ENCODE data around the gene CDK4. TPM values are rescaled to one million over a fixed set of nuclear protein-coding genes. Genes with fewer than 3 reads are reported as not detected.

Gene CDK4
- total and polyA plus RNA-seq, 2 of the 13 experiments (the other 11 are each of a cell fraction or from before 2014, with no cell fraction given) = 191 to 209 TPM

- TF ChIP-seq SATB2 (CRISPR knock-in tag; IDR thresholded peaks at IDR 0.05) = no peak
- TF ChIP-seq GLI4 (CRISPR knock-in tag; IDR thresholded peaks at IDR 0.05; ENCODE audit: borderline replicate concordance) = 0 out of 2 replicates have a peak, but pooled peaks have one; percentile 20
- TF ChIP-seq ZNF7 (CRISPR knock-in tag; IDR thresholded peaks at IDR 0.05) = no peak
- TF ChIP-seq PREB (CRISPR knock-in tag; IDR thresholded peaks at IDR 0.05) = no peak
- no peak for TF ChIP-seq MTERF4 (CRISPR knock-in tag; IDR thresholded peaks at IDR 0.05)
- TF ChIP-seq ZNF572 (CRISPR knock-in tag; IDR thresholded peaks at IDR 0.05) = no peak
- TF ChIP-seq MIER2 (CRISPR knock-in tag; IDR thresholded peaks at IDR 0.05) = peak; percentile 43; the same call in 1 of the 2 replicates
- TF ChIP-seq ZNF530 (CRISPR knock-in tag; IDR thresholded peaks at IDR 0.05; ENCODE audit: low read depth) = no peak
- peak; percentile 85 for TF ChIP-seq AKAP8 (CRISPR knock-in tag; IDR thresholded peaks at IDR 0.05)
- no peak for TF ChIP-seq MLLT10 (CRISPR knock-in tag; IDR thresholded peaks at IDR 0.05)
- TF ChIP-seq HOMEZ (CRISPR knock-in tag; IDR thresholded peaks at IDR 0.05; ENCODE audit: low read depth) = peak; percentile 69; the same call in 1 of the 2 replicates
- TF ChIP-seq KLF13 (CRISPR knock-in tag; IDR thresholded peaks at IDR 0.05) = no peak
- TF ChIP-seq MTA1 (CRISPR knock-in tag; IDR thresholded peaks at IDR 0.05; ENCODE audit: borderline replicate concordance) = no peak
- TF ChIP-seq MYNN (CRISPR knock-in tag; IDR thresholded peaks at IDR 0.05; ENCODE audit: low read depth) = no peak
- peak; percentile 73; the same call in 1 of the 2 replicates for TF ChIP-seq ZKSCAN8 (CRISPR knock-in tag; IDR thresholded peaks at IDR 0.05; ENCODE audit: borderline replicate concordance)
- TF ChIP-seq KDM3A (CRISPR knock-in tag; IDR thresholded peaks at IDR 0.05; ENCODE audit: low read depth) = peak; percentile 87
- peak; percentile 87; the same call in 1 of the 2 replicates for TF ChIP-seq MAF1 (CRISPR knock-in tag; IDR thresholded peaks at IDR 0.05; ENCODE audit: borderline replicate concordance)
- no peak for TF ChIP-seq PLSCR1 (CRISPR knock-in tag; IDR thresholded peaks at IDR 0.05; ENCODE audit: borderline replicate concordance)
- TF ChIP-seq KDM5A (IDR thresholded peaks at IDR 0.05; ENCODE audit: borderline replicate concordance, low read length) = peak; percentile 97
- TF ChIP-seq ZNF614 (CRISPR knock-in tag; IDR thresholded peaks at IDR 0.05; ENCODE audit: borderline replicate concordance) = peak; percentile 95
- peak; percentile 85 for TF ChIP-seq E2F1 (CRISPR knock-in tag; IDR thresholded peaks at IDR 0.05)
- TF ChIP-seq ZNF562 (CRISPR knock-in tag; IDR thresholded peaks at IDR 0.05; ENCODE audit: borderline replicate concordance) = 0 out of 2 replicates have a peak, but pooled peaks have one; percentile 22
- no peak for TF ChIP-seq PHB2 (IDR thresholded peaks at IDR 0.05; ENCODE audit: partially characterized antibody)
- no peak for TF ChIP-seq HNF4G (IDR thresholded peaks at IDR 0.05; ENCODE audit: borderline replicate concordance, low read depth, low read length)
- TF ChIP-seq HNF4G (CRISPR knock-in tag; IDR thresholded peaks at IDR 0.05; ENCODE audit: borderline replicate concordance, low read depth) = no peak
Observed at GRCh38 chr12:57782608-57783465, 30.7 kb upstream of the CDK4 start, which contains the start of gene TSFM (continued).
